NCI-H1436 (cell line): Measurements from ENCODE around the gene FCHO2.

Experiments
- DNase-seq: peaks from one replicate; lab custom pipeline; 2025; lab: John Stamatoyannopoulos, UW

Gene FCHO2

GRCh38 chr5:73137563-73138530, 182.0 kb downstream of the FCHO2 start:
- no peak for DNase-seq

DNA sequence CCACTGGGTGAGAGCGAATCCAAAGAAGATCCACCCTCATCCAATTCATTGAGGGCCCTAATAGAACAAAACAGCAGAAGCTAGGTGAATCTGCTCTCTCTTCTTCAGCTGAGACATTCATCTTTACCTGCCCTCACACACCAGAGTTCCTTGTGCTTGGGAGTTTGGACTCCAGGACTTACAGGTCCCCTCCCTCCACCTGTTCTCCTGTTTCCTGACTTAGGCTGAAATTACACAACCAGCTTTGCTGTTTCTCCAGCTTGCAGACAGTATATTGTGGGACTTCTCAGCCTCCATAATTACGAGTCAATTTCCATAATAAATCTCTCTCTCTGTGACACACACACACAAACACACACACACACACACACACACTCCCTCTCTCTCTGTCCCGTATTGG, 183.6 kb downstream of the FCHO2 start:
- DNase-seq: no peak
